ENCODE data around the gene SLC2A8.

SLC2A8 gene

DNA sequence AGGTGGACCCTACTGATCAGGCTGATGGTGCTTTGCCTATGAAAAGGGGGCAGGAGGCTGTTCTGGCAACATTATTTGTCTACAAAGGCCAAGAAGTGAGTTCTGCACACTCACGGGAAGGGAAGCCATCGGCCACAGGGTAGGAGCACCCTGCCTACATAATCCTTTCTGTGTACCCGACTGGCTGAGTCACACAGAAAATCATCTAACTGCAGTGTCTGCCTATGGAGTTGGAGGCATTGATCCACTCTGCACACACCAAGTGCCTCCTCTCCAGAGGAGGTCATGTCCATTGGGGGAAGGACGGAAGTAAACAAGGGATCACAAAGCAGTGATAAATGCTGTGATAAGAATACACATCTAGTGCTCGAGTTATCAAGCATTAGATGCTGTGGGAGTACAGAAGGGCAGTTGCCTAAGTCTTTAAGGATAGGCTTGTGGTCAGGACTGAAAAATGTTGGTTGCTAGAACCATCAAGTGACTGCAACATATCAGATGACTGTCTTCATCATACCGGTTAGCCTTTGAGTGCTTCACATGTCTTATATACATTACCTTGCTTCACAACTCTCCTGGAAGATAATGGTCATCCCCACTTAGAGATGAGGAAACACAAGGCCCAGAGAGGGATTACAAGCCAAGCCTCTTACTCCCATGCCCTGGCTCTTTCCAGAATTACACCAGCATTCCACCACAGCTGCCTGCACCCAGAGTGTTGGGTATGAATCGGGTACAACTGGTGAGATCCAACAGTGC is 1.3 kb upstream of the SLC2A8 start:
- H3K36me3 ChIP-seq (ENCODE audit: control insufficient read depth, insufficient read depth, low read length) = no peaks in the 10 kb centered on the region
- no peaks in the 10 kb centered on the region for H3K27me3 ChIP-seq (replicated peaks; ENCODE audit: control insufficient read depth, insufficient read depth, low read length)
- DNase-seq (ENCODE audit: extremely low read depth, insufficient read length) = no peak
- H3K4me3 ChIP-seq (replicated peaks; ENCODE audit: low read depth, low read length) = no peak overlapping the region; the same call in 1 of the 2 replicates
- TF ChIP-seq, protein P1, sequence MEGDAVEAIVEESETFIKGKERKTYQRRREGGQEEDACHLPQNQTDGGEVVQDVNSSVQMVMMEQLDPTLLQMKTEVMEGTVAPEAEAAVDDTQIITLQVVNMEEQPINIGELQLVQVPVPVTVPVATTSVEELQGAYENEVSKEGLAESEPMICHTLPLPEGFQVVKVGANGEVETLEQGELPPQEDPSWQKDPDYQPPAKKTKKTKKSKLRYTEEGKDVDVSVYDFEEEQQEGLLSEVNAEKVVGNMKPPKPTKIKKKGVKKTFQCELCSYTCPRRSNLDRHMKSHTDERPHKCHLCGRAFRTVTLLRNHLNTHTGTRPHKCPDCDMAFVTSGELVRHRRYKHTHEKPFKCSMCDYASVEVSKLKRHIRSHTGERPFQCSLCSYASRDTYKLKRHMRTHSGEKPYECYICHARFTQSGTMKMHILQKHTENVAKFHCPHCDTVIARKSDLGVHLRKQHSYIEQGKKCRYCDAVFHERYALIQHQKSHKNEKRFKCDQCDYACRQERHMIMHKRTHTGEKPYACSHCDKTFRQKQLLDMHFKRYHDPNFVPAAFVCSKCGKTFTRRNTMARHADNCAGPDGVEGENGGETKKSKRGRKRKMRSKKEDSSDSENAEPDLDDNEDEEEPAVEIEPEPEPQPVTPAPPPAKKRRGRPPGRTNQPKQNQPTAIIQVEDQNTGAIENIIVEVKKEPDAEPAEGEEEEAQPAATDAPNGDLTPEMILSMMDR (IDR thresholded peaks at IDR 0.05; ENCODE audit: insufficient read depth, low read length, poor library complexity, severe bottlenecking) = no peak

DNA sequence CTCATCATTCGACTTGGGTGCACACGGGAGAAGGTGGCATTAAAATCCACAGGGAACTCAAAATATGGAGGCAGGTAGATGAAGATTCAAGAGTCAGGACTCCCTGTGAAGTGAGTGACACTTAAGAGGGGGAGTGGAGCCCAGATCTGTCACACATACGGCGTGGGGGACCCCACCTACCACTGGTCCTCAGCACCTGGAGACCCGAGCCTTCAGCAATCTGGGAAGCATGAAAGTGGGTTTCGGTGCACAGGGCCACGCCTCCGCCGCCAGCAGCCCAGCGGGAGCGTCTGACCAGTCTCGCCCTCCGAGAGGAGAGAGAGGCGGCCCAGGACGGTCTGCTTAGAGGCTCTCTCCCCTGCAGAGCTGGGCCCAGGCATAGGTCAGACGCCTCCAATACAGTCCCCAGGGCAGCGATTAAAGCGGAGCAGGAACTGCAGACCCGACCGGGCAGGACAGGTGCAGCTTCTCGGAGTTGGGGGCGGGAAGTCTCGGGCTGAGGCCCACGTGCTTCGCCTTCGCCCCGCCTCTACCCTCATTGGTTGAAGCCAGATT is 639 bp upstream of the SLC2A8 start:
- H3K27me3 ChIP-seq (replicated peaks; ENCODE audit: control insufficient read depth, insufficient read depth, low read length) = no peaks in the 10 kb centered on the region
- no peak for DNase-seq (ENCODE audit: extremely low read depth, insufficient read length)
- H3K36me3 ChIP-seq (ENCODE audit: control insufficient read depth, insufficient read depth, low read length) = no peaks in the 10 kb centered on the region
- peak overlapping the region; percentile 73 for H3K4me3 ChIP-seq (replicated peaks; ENCODE audit: low read depth, low read length)
- TF ChIP-seq, protein P1 (IDR thresholded peaks at IDR 0.05; ENCODE audit: insufficient read depth, low read length, poor library complexity, severe bottlenecking) = no peak

DNA sequence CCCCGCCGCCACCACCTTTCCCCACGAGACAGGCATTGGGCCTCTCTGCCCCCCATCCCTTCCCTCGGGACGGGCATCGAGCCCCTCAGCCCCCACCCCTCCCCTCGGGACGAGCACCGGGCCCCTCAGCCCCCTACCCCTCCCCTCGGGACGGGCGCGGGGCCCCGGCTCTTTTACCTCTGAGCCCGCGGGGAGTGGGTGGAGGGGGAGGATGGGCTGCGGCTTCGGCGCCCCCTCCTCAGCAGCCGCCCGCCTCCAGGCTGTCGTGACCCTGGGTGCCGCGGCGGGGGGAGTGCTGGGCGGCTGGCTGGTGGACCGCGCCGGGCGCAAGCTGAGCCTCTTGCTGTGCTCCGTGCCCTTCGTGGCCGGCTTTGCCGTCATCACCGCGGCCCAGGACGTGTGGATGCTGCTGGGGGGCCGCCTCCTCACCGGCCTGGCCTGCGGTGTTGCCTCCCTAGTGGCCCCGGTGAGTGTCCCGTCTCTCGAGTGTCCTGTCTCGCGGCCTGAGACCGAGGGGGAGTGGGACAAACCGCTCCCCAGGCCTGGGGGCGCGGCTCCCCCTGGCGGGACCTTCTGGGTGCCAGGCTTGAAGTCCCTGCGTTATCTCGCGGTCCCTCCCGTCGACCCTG is 791 bp downstream of the SLC2A8 start:
- no peaks in the 10 kb centered on the region for H3K27me3 ChIP-seq (replicated peaks; ENCODE audit: control insufficient read depth, insufficient read depth, low read length)
- TF ChIP-seq, protein P1 (IDR thresholded peaks at IDR 0.05; ENCODE audit: insufficient read depth, low read length, poor library complexity, severe bottlenecking) = peak; percentile 70
- peak; percentile 62 for DNase-seq (ENCODE audit: extremely low read depth, insufficient read length)
- H3K4me3 ChIP-seq (replicated peaks; ENCODE audit: low read depth, low read length) = peak overlapping the region; percentile 77
- H3K36me3 ChIP-seq (ENCODE audit: control insufficient read depth, insufficient read depth, low read length) = no peaks in the 10 kb centered on the region

DNA sequence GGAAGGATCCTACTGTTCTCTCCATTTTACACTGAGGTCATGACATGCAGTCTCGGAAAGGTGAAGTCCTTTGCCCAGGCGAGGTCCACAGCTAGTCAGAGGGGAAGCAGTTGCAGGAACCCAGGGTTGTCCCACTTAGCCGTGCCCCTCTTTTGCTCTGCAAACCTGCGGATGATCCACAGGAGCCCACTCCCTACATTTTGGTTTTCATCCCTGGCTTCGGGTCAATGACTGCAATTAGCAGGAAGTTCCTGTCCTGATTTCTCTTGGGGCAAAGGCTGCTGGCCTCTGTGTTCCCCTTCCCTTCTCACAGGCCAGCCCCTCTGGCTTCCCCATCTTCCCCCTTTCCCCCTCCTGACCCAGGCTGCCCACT is 1.3 kb downstream of the SLC2A8 start:
- TF ChIP-seq, protein P1 (IDR thresholded peaks at IDR 0.05; ENCODE audit: insufficient read depth, low read length, poor library complexity, severe bottlenecking) = no peak
- H3K27me3 ChIP-seq (replicated peaks; ENCODE audit: control insufficient read depth, insufficient read depth, low read length) = no peaks in the 10 kb centered on the region
- DNase-seq (ENCODE audit: extremely low read depth, insufficient read length) = no peak

DNA sequence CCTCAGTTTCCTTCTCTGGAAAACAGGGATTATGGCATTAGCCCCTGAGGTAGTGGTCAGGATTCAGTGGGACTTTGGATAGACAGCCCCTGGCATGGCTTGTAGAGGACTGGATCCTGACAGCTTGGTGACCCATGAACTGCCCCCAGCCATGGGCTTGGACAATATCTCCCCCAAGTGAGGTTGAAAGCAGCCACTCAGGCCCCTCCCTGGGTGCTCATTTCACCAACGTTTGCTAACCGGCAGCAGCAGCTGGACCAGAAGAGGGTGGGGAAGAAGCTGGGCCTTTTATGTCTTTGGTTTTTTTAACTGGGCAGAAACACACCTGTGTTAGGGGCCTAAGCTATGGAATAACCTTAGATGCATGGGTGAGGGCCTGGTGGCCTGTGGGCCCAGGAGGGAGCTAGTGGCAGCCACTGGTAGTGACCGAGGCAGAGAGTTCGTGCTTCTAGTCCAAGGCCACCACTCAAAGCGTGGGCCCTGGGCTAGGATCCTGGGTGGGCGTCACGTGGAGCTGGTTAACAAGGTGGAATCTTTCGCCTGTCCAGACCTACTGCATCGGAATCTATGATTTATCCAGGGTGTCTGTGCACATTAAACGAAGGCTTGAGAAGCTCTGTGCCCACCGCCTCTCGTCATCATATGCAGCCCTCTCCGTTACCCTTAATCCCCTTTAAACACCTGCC is 1.9 kb downstream of the SLC2A8 start:
- H3K27me3 ChIP-seq (replicated peaks; ENCODE audit: control insufficient read depth, insufficient read depth, low read length) = no peaks in the 10 kb centered on the region
- TF ChIP-seq, protein P1 (IDR thresholded peaks at IDR 0.05; ENCODE audit: insufficient read depth, low read length, poor library complexity, severe bottlenecking) = no peak
- DNase-seq (ENCODE audit: extremely low read depth, insufficient read length) = no peak
- H3K36me3 ChIP-seq (ENCODE audit: control insufficient read depth, insufficient read depth, low read length) = no peaks in the 10 kb centered on the region; the same call in 1 of the 2 replicates
- H3K4me3 ChIP-seq (replicated peaks; ENCODE audit: low read depth, low read length) = no peak overlapping the region

More for the DNA sequence above, 1.3 kb downstream of the SLC2A8 start:
- H3K36me3 ChIP-seq (ENCODE audit: control insufficient read depth, insufficient read depth, low read length) = no peaks in the 10 kb centered on the region
- peak overlapping the region; percentile 77 for H3K4me3 ChIP-seq (replicated peaks; ENCODE audit: low read depth, low read length)
